Karpas-422 (cell line): ENCODE data around the gene ROBO2. TPM values are rescaled to one million over a fixed set of nuclear protein-coding genes. Genes with fewer than 3 reads are reported as not detected.

Experiments
- DNase-seq: peaks from one replicate; pipeline ENCODE4 v3.0.0-alpha.2; 2015
- H2AFZ ChIP-seq: fragments of 200-600 bp; sonication (generic); 2 replicates; pipeline ENCODE4 v1.6.1; 2014; ENCODE audit warnings: antibody characterized with exemption, low read length, mixed read lengths
- H3K27ac ChIP-seq: fragments of 200-600 bp; sonication (generic); 2 replicates; pipeline ENCODE4 v1.5.1; 2014; ENCODE audit warnings: mild to moderate bottlenecking, low read length, moderate library complexity
- H3K27me3 ChIP-seq: fragments of 200-600 bp; sonication (generic); 2 replicates; pipeline ENCODE4 v1.6.1; 2014; ENCODE audit warnings: low read length, mixed read lengths
- H3K36me3 ChIP-seq: fragments of 200-600 bp; sonication (generic); 2 replicates; pipeline ENCODE4 v1.6.1; 2014; ENCODE audit warnings: low read length, mixed read lengths; ENCODE audit not compliant: insufficient read depth
- H3K4me1 ChIP-seq: fragments of 200-600 bp; sonication (generic); 2 replicates; pipeline ENCODE4 v1.6.1; 2014; ENCODE audit warnings: mild to moderate bottlenecking, low read length, mixed read lengths
- H3K4me2 ChIP-seq: fragments of 200-600 bp; sonication (generic); 2 replicates; pipeline ENCODE4 v1.6.1; 2014; ENCODE audit warnings: low read length, low read depth, mild to moderate bottlenecking; ENCODE audit not compliant: poor library complexity, severe bottlenecking
- H3K4me3 ChIP-seq: fragments of 200-600 bp; sonication (generic); 2 replicates; pipeline ENCODE4 v1.5.1; 2014; ENCODE audit warnings: mild to moderate bottlenecking, antibody characterized with exemption, low read length, mixed read lengths
- H3K79me2 ChIP-seq: fragments of 200-600 bp; sonication (generic); 2 replicates; pipeline ENCODE4 v1.6.1; 2014; ENCODE audit warnings: mild to moderate bottlenecking, low read length, mixed read lengths
- H3K9ac ChIP-seq: fragments of 200-600 bp; sonication (generic); 2 replicates; pipeline ENCODE4 v1.6.0; 2014; ENCODE audit warnings: low read length
- H3K9me2 ChIP-seq: fragments of 200-600 bp; sonication (generic), shearing (Covaris generic); replicated peaks from 2 replicates; pipeline ENCODE4 v1.6.0; 2014; ENCODE audit warnings: mild to moderate bottlenecking, low read length, moderate library complexity; ENCODE audit not compliant: insufficient read depth
- H3K9me3 ChIP-seq: fragments of 300-700, 200-600 bp; sonication (generic); 2 replicates; pipeline ENCODE4 v1.6.1; 2014; ENCODE audit warnings: low read length, mixed read lengths
- H4K20me1 ChIP-seq: fragments of 200-600 bp; sonication (generic); 2 replicates; pipeline ENCODE4 v1.6.1; 2014; ENCODE audit warnings: mild to moderate bottlenecking, antibody characterized with exemption, low read length, low read depth; ENCODE audit not compliant: insufficient read depth
- total RNA-seq: library from RNA; depleted of rRNA; stranded (reverse); fragments of >200 nt; shearing (Covaris generic); gene quantifications from 2 replicates; pipeline ENCODE4 v1.2.3, GENCODE V29; 2014; ENCODE audit warnings: low replicate concordance

ROBO2 gene
- total RNA-seq, 1 experiment from 2014 or later: 262 TPM

GRCh38 chr3:77059354-77059753, 19.5 kb downstream of the ROBO2 start:
- H3K9me3 ChIP-seq: no peaks in the 10 kb centered on the region
- no peaks in the 10 kb centered on the region for H4K20me1 ChIP-seq
- H3K79me2 ChIP-seq: no peaks in the 10 kb centered on the region
- H3K27me3 ChIP-seq: no peaks in the 10 kb centered on the region
- H2AFZ ChIP-seq: no peak overlapping the region
- no peak overlapping the region for H3K4me3 ChIP-seq
- DNase-seq: no peak
- H3K9ac ChIP-seq: no peak overlapping the region
- no peak overlapping the region for H3K4me2 ChIP-seq
- H3K9me2 ChIP-seq: no peaks in the 10 kb centered on the region
- no peaks in the 10 kb centered on the region for H3K36me3 ChIP-seq
- H3K4me1 ChIP-seq: no peaks in the 10 kb centered on the region
- no peak overlapping the region for H3K27ac ChIP-seq

DNA sequence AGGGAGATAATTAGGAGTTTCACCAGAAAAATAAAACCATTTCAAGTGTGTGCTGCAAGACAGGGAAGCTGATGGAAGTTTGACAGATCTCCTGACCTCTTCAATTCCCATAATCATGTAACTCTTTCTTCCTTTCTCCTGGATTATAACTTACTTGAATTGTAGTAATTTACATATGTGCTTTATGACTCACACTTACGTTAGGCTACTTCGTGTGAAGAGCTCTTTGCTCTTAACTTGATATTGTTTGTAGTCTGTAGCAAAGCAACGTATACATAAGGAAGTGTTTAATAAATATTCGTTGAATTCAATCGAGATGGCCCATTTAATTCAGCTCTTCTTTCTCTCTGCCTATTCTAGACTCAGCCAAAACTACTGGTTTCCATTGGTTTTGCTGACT, 23.5 kb downstream of the ROBO2 start:
- H3K27me3 ChIP-seq: no peaks in the 10 kb centered on the region
- H3K4me3 ChIP-seq: no peak overlapping the region
- no peak overlapping the region for H2AFZ ChIP-seq
- H3K27ac ChIP-seq: no peak overlapping the region
- H4K20me1 ChIP-seq: no peaks in the 10 kb centered on the region
- H3K79me2 ChIP-seq: no peaks in the 10 kb centered on the region
- no peaks in the 10 kb centered on the region for H3K4me1 ChIP-seq
- no peak overlapping the region for H3K4me2 ChIP-seq
- H3K9me2 ChIP-seq: no peaks in the 10 kb centered on the region
- no peaks in the 10 kb centered on the region for H3K36me3 ChIP-seq
- no peaks in the 10 kb centered on the region for H3K9me3 ChIP-seq
- no peak for DNase-seq
- no peak overlapping the region for H3K9ac ChIP-seq

DNA sequence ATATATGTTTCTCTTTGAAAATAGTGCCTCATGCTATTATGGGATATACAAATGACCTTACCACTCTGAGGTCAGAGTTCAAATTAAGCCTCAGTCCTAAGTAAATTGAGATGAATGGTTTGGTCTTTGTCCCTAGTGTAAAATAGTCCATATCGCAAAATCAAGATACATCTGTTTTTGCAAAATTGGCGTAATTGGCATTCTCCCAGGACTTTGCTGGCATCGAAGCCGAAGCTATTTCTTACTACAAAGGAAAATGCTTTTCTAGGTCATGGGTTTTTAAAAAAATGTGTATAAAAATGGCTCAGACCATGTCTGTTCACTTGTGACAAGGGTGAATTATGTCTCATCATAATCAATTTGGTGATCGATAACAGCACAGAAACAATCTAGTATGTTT, 25.9 kb downstream of the ROBO2 start:
- Histone ChIP-seq H3K4me3 (no peak overlapping the region), H3K27me3 (no peaks in the 10 kb centered on the region), H2AFZ (no peak overlapping the region), H3K79me2 (no peaks in the 10 kb centered on the region), H3K9me2 (no peaks in the 10 kb centered on the region), H3K4me1 (no peaks in the 10 kb centered on the region), H3K36me3 (no peaks in the 10 kb centered on the region), H3K4me2 (no peak overlapping the region), H4K20me1 (no peaks in the 10 kb centered on the region), H3K9me3 (no peaks in the 10 kb centered on the region), H3K9ac (no peak overlapping the region), H3K27ac (no peak overlapping the region)
- DNase-seq: no peak

GRCh38 chr3:77066829-77067228, 26.9 kb downstream of the ROBO2 start:
- Histone ChIP-seq H3K79me2 (no peaks in the 10 kb centered on the region), H3K9ac (no peak overlapping the region), H3K4me1 (no peaks in the 10 kb centered on the region), H3K9me3 (no peaks in the 10 kb centered on the region), H3K4me3 (no peak overlapping the region), H2AFZ (no peak overlapping the region), H4K20me1 (no peaks in the 10 kb centered on the region), H3K36me3 (no peaks in the 10 kb centered on the region), H3K27ac (no peak overlapping the region), H3K9me2 (no peaks in the 10 kb centered on the region), H3K4me2 (no peak overlapping the region), H3K27me3 (no peaks in the 10 kb centered on the region)
- no peak for DNase-seq

DNA sequence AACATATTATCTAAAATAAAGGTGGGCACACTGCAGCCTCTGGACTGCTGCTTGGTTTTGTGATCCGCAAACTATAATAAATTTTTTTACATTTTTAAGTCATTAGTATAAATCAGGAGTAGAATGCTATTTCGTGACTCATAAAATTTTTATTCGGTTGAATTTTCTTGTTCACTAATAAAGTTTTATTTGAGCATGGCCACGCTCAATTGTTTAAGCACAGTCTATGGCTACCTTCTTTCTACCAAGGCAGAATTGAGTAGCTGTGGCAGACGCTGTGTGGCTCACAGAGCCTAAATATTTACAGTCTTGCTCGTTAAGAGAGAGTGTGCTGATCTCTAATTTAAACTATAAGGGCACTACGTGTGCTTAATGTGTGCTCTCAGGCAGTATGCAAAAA, 28.9 kb downstream of the ROBO2 start:
- Histone ChIP-seq H3K9me2 (no peaks in the 10 kb centered on the region), H2AFZ (no peak overlapping the region), H4K20me1 (no peaks in the 10 kb centered on the region), H3K27ac (no peak overlapping the region), H3K9ac (no peak overlapping the region), H3K4me2 (no peak overlapping the region), H3K4me3 (no peak overlapping the region), H3K27me3 (no peaks in the 10 kb centered on the region), H3K79me2 (no peaks in the 10 kb centered on the region), H3K4me1 (no peaks in the 10 kb centered on the region), H3K36me3 (no peaks in the 10 kb centered on the region), H3K9me3 (no peaks in the 10 kb centered on the region)
- no peak for DNase-seq

DNA sequence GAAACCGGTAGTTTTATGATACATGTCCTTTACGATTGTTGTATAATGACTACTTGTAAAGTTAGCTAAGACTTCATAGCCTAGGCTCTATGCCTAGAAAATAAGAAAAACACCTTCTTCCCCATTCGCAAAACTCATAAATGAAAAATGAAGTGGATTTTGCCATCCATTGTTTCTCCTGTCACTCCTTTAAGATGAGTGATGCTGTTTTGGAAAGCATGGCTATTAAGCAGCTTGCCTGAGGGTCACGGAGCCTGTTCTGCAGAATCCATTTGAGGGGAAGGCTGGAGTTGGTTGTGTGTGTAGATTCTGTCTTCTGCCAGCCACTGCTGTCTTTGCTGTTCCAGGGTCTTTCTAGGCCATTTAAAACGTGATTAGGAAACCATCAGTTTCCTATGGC, 31.5 kb downstream of the ROBO2 start:
- Histone ChIP-seq H3K4me1 (no peaks in the 10 kb centered on the region), H3K9ac (no peak overlapping the region)
- DNase-seq: no peak

GRCh38 chr3:77071809-77072208, 31.9 kb downstream of the ROBO2 start:
- no peaks in the 10 kb centered on the region for H4K20me1 ChIP-seq
- H3K9ac ChIP-seq: no peak overlapping the region
- no peak overlapping the region for H2AFZ ChIP-seq
- H3K4me1 ChIP-seq: no peaks in the 10 kb centered on the region
- no peaks in the 10 kb centered on the region for H3K79me2 ChIP-seq
- no peak overlapping the region for H3K4me2 ChIP-seq
- no peak overlapping the region for H3K27ac ChIP-seq
- no peaks in the 10 kb centered on the region for H3K27me3 ChIP-seq
- H3K4me3 ChIP-seq: no peak overlapping the region
- no peaks in the 10 kb centered on the region for H3K36me3 ChIP-seq
- no peaks in the 10 kb centered on the region for H3K9me3 ChIP-seq
- DNase-seq: no peak
- H3K9me2 ChIP-seq: no peaks in the 10 kb centered on the region

More for the DNA sequence above, 31.5 kb downstream of the ROBO2 start:
- H3K27ac ChIP-seq: no peak overlapping the region
- no peaks in the 10 kb centered on the region for H3K36me3 ChIP-seq
- H3K4me3 ChIP-seq: no peak overlapping the region
- no peak overlapping the region for H3K4me2 ChIP-seq
- no peak overlapping the region for H2AFZ ChIP-seq
- no peaks in the 10 kb centered on the region for H3K9me2 ChIP-seq
- H3K27me3 ChIP-seq: no peaks in the 10 kb centered on the region
- no peaks in the 10 kb centered on the region for H3K79me2 ChIP-seq
- no peaks in the 10 kb centered on the region for H4K20me1 ChIP-seq
- no peaks in the 10 kb centered on the region for H3K9me3 ChIP-seq

DNA sequence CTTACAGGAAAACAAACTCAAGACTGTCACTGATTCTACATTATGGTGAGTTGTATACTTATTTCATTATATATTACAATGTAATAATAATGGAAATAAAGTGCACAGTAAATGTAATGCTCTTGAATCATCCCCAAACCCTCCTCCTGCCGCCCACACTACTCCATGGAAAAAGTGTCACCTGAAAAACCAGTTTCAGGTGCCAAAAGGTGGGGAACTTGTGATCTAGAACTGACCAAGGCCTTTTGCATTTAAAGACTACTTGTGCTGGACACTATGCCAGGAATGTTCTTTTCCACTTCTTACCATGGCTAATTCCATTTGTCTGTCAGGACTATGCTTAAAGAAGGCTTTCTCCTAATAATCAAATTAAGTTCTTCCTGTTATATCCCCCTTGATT, 32.3 kb downstream of the ROBO2 start:
- DNase-seq: no peak
- H3K79me2 ChIP-seq: no peaks in the 10 kb centered on the region
- no peaks in the 10 kb centered on the region for H3K9me3 ChIP-seq
- no peak overlapping the region for H3K27ac ChIP-seq
- no peaks in the 10 kb centered on the region for H3K4me1 ChIP-seq
- no peak overlapping the region for H3K9ac ChIP-seq
- no peak overlapping the region for H3K4me3 ChIP-seq
- no peak overlapping the region for H3K4me2 ChIP-seq
- no peaks in the 10 kb centered on the region for H3K27me3 ChIP-seq
- H3K36me3 ChIP-seq: no peaks in the 10 kb centered on the region
- no peaks in the 10 kb centered on the region for H4K20me1 ChIP-seq
- H3K9me2 ChIP-seq: no peaks in the 10 kb centered on the region
- H2AFZ ChIP-seq: no peak overlapping the region

DNA sequence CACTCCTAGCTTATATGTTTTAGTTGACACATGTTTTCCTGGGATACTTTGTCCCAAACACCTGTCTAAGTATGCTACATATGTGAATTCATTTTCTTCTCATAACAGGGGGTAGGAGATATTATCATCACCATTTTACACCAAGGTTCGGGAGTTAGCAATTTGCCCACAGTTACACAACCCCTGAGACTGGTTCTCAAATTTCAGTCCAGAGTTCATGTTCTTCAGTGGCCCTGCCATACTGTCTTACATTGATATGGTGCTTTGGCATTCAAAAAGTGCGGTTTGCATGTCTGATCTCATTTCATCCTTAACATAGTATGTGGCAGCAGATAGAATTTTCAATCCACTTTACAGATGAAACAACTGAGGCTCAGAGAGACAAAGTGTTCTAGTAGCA, 38.4 kb downstream of the ROBO2 start:
- H4K20me1 ChIP-seq: no peaks in the 10 kb centered on the region
- no peak for DNase-seq
- no peak overlapping the region for H3K9ac ChIP-seq
- no peak overlapping the region for H3K4me3 ChIP-seq
- peaks cover 5% of the 10 kb centered on the region; the same call in 1 of the 2 replicates for H3K4me1 ChIP-seq
- no peaks in the 10 kb centered on the region for H3K36me3 ChIP-seq
- H3K79me2 ChIP-seq: no peaks in the 10 kb centered on the region
- no peaks in the 10 kb centered on the region for H3K27me3 ChIP-seq
- no peaks in the 10 kb centered on the region for H3K9me3 ChIP-seq
- H3K9me2 ChIP-seq: no peaks in the 10 kb centered on the region
- no peak overlapping the region for H3K4me2 ChIP-seq
- H3K27ac ChIP-seq: no peak overlapping the region
- H2AFZ ChIP-seq: no peak overlapping the region
